Measurements from ENCODE around the gene PCBP3.
A peak's percentile ranks its signal among the peaks of the same experiment; 100 is the strongest.
"Not testable (repeated sequence)": the region's sequence is repeated elsewhere in the genome, so short reads cannot be mapped to it uniquely, and the experiment has no call there.

The PCBP3 gene

DNA sequence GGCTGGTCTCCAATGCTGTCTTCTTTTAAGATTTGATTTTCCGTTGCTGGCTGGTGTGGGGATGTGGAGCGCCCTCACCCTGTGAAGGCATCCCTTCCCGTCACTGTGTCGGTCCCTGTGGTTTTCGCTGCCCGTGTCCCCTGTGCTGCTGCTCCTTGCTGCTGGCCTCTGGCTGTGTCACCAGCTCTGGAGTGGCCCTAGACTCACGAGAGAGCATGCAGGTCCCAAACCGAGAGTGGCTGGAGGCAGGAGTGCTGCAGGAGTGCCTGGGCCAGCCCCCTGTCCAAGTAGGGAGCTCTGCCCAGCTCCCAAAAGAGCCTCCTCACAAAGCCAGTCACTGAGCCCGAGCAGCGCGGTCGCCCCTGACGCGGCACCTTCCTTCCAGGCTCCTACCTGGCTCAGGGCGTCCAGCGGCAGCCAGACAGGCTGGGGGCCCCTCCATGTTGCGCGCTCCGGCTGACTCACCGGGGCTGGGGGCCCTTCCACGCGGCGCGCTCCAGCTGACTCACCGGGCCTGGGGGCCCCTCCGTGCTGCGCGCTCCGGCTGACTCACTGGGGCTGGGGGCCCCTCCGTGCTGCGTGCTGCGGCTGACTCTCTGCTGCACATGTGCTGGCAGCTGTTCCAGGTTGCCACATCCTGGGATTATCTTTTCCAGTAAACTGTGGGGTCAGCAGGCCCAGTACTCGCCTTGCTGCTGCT lies 231.3 kb downstream of the PCBP3 start:
- peak; percentile 53 for DNase-seq
- Mint-ChIP-seq H3K36me3 (ENCODE audit: low read depth) (no peaks in the 10 kb centered on the region), H3K4me1 (ENCODE audit: low read depth) (peaks cover 22% of the 10 kb centered on the region), H3K9me3 (no peaks in the 10 kb centered on the region), H3K4me3 (peak overlapping the region; percentile 56), H3K27me3 (peaks cover 12% of the 10 kb centered on the region), H3K27ac (peak overlapping the region; percentile 40)

GRCh38 chr21:45875416-45875760 lies 231.9 kb downstream of the PCBP3 start:
- no peaks in the 10 kb centered on the region for H3K36me3 Mint-ChIP-seq (ENCODE audit: low read depth)
- H3K4me3 Mint-ChIP-seq = no peak overlapping the region
- H3K27me3 Mint-ChIP-seq = peaks cover 12% of the 10 kb centered on the region
- H3K27ac Mint-ChIP-seq = no peak overlapping the region
- peaks cover 27% of the 10 kb centered on the region for H3K4me1 Mint-ChIP-seq (ENCODE audit: low read depth)
- H3K9me3 Mint-ChIP-seq = no peaks in the 10 kb centered on the region
- DNase-seq = no peak

- Mint-ChIP-seq H3K36me3 (ENCODE audit: low read depth) (no peaks in the 10 kb centered on the region), H3K27me3 (peaks cover 12% of the 10 kb centered on the region), H3K9me3 (no peaks in the 10 kb centered on the region), H3K4me1 (ENCODE audit: low read depth) (peaks cover 32% of the 10 kb centered on the region), H3K27ac (no peak overlapping the region), H3K4me3 (no peak overlapping the region)
- DNase-seq = no peak
These were observed 232.4 kb downstream of the PCBP3 start for GRCh38 chr21:45875881-45876280.

DNA sequence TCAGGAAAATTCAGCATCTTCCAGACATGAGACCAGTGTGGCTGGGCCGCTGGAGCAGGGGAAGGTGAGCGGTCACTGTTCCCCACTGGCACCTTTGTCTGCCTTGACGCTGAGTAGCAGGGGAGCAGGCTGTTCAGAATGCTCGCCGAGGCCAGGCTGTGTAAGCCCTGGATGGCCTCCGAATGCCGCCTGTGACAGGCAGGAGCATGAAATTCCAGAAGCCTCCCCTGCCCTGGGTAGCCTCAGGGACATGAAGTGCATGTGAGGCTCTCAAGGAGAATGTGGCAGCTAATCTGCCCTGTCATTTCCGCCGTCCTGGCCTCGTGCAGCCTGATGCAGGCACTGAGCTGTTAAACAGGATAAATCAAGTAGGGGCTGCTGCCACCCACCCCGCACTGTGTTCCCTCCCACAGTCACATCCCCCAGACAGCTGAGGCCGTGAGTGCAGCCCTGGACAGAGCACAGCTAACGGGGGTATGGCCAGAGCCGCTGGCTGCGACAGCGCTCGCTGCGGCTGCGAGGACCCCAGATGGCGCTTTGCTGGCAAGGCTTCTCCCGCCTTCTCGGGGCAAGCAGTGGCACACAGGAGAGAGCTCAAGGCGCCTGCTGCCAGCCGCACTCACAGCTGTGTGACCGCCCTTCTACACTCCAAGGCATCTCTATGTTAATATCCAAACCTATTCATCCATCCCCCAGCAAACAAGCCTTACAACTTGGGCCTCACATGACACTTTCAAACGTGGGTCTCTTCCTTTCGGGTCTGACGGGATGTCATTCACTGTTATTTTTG lies 233.1 kb downstream of the PCBP3 start:
- DNase-seq = no peak
- Mint-ChIP-seq H3K4me3 (no peak overlapping the region), H3K4me1 (ENCODE audit: low read depth) (peaks cover 37% of the 10 kb centered on the region), H3K27ac (no peak overlapping the region), H3K27me3 (peaks cover 12% of the 10 kb centered on the region), H3K9me3 (no peaks in the 10 kb centered on the region), H3K36me3 (ENCODE audit: low read depth) (no peaks in the 10 kb centered on the region)

- DNase-seq = no peak
- H3K4me1 Mint-ChIP-seq (ENCODE audit: low read depth) = peaks cover 41% of the 10 kb centered on the region
- H3K4me3 Mint-ChIP-seq = no peak overlapping the region
- H3K9me3 Mint-ChIP-seq = no peaks in the 10 kb centered on the region
- peaks cover 12% of the 10 kb centered on the region for H3K27me3 Mint-ChIP-seq
- no peaks in the 10 kb centered on the region for H3K36me3 Mint-ChIP-seq (ENCODE audit: low read depth)
- no peak overlapping the region for H3K27ac Mint-ChIP-seq
These were observed 233.6 kb downstream of the PCBP3 start for GRCh38 chr21:45877171-45877438.

- H3K4me3 Mint-ChIP-seq = no peak overlapping the region
- H3K27ac Mint-ChIP-seq = no peak overlapping the region
These were observed 234.4 kb downstream of the PCBP3 start for GRCh38 chr21:45877821-45878469.

GRCh38 chr21:45880097-45881068 lies 236.9 kb downstream of the PCBP3 start:
- Mint-ChIP-seq H3K27me3 (peaks cover 5% of the 10 kb centered on the region), H3K36me3 (ENCODE audit: low read depth) (no peaks in the 10 kb centered on the region), H3K27ac (peak overlapping the region; percentile 69), H3K9me3 (no peaks in the 10 kb centered on the region), H3K4me1 (ENCODE audit: low read depth) (peaks cover 60% of the 10 kb centered on the region), H3K4me3 (no peak overlapping the region)
- DNase-seq = peak; percentile 76

More at GRCh38 chr21:45877821-45878469, 234.4 kb downstream of the PCBP3 start:
- no peak for DNase-seq
- H3K36me3 Mint-ChIP-seq (ENCODE audit: low read depth) = no peaks in the 10 kb centered on the region
- no peaks in the 10 kb centered on the region for H3K9me3 Mint-ChIP-seq
- peaks cover 5% of the 10 kb centered on the region for H3K27me3 Mint-ChIP-seq
- H3K4me1 Mint-ChIP-seq (ENCODE audit: low read depth) = peaks cover 47% of the 10 kb centered on the region

GRCh38 chr21:45882645-45883044 lies 239.1 kb downstream of the PCBP3 start:
- Mint-ChIP-seq H3K4me3 (no peak overlapping the region), H3K4me1 (ENCODE audit: low read depth) (peaks cover 78% of the 10 kb centered on the region), H3K27me3 (peaks cover 5% of the 10 kb centered on the region), H3K36me3 (ENCODE audit: low read depth) (no peaks in the 10 kb centered on the region), H3K27ac (no peak overlapping the region), H3K9me3 (no peaks in the 10 kb centered on the region)
- DNase-seq = no peak

GRCh38 chr21:45883090-45883489 lies 239.6 kb downstream of the PCBP3 start:
- Mint-ChIP-seq H3K36me3 (ENCODE audit: low read depth) (no peaks in the 10 kb centered on the region), H3K9me3 (no peaks in the 10 kb centered on the region), H3K4me1 (ENCODE audit: low read depth) (peaks cover 83% of the 10 kb centered on the region), H3K27ac (no peak overlapping the region), H3K4me3 (no peak overlapping the region), H3K27me3 (peaks cover 5% of the 10 kb centered on the region)
- DNase-seq = no peak

- H3K27ac Mint-ChIP-seq = peak overlapping the region; percentile 84
- H3K9me3 Mint-ChIP-seq = no peaks in the 10 kb centered on the region
- peaks cover 87% of the 10 kb centered on the region for H3K4me1 Mint-ChIP-seq (ENCODE audit: low read depth)
- no peaks in the 10 kb centered on the region for H3K27me3 Mint-ChIP-seq
- no peak for DNase-seq
- no peak overlapping the region for H3K4me3 Mint-ChIP-seq
- H3K36me3 Mint-ChIP-seq (ENCODE audit: low read depth) = no peaks in the 10 kb centered on the region
These were observed 242.0 kb downstream of the PCBP3 start for GRCh38 chr21:45885597-45885929.

GRCh38 chr21:45885930-45886601 lies 242.5 kb downstream of the PCBP3 start:
- peak; percentile 65 for DNase-seq
- H3K27ac Mint-ChIP-seq = peak overlapping the region; percentile 84
- H3K27me3 Mint-ChIP-seq; H3K36me3 Mint-ChIP-seq (ENCODE audit: low read depth); H3K9me3 Mint-ChIP-seq: not testable (repeated sequence)
- H3K4me3 Mint-ChIP-seq = peak overlapping the region; percentile 28
- H3K4me1 Mint-ChIP-seq (ENCODE audit: low read depth) = peaks cover 87% of the 10 kb centered on the region

GRCh38 chr21:45886610-45887026 lies 243.1 kb downstream of the PCBP3 start:
- no peaks in the 10 kb centered on the region for H3K27me3 Mint-ChIP-seq
- H3K9me3 Mint-ChIP-seq = no peaks in the 10 kb centered on the region
- peaks cover 88% of the 10 kb centered on the region for H3K4me1 Mint-ChIP-seq (ENCODE audit: low read depth)
- H3K36me3 Mint-ChIP-seq (ENCODE audit: low read depth) = no peaks in the 10 kb centered on the region
- H3K27ac Mint-ChIP-seq = peak overlapping the region; percentile 84
- peak; percentile 56 for DNase-seq
- peak overlapping the region; percentile 11 for H3K4me3 Mint-ChIP-seq

DNA sequence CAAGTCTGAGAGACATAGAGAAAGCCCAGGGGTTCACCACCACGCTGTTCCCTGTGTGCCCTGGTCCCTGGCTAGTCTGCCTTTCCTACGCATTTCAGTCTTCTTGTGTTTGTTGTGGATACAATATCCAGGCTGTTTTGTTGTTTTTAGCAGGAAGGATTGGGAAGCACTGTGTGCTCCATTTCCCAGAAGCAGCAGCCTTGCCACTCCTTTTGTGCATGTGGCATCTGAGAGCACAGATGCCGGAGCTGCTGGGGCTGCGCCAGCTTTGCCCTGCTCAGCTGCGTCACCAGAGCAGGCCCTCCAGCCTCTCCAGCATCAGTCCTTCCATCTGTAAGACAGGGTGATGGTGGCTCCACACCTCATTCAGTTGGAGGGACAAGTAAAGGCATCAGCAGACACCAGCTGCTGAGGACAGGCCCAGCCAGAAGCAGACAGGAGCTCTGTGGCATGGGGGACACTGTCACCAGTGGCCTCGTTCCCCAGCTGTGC lies 243.6 kb downstream of the PCBP3 start:
- Mint-ChIP-seq H3K4me3 (peak overlapping the region; percentile 11), H3K4me1 (ENCODE audit: low read depth) (peaks cover 91% of the 10 kb centered on the region), H3K27ac (peak overlapping the region; percentile 84), H3K36me3 (ENCODE audit: low read depth) (no peaks in the 10 kb centered on the region), H3K9me3 (no peaks in the 10 kb centered on the region), H3K27me3 (no peaks in the 10 kb centered on the region)
- DNase-seq = no peak

DNA sequence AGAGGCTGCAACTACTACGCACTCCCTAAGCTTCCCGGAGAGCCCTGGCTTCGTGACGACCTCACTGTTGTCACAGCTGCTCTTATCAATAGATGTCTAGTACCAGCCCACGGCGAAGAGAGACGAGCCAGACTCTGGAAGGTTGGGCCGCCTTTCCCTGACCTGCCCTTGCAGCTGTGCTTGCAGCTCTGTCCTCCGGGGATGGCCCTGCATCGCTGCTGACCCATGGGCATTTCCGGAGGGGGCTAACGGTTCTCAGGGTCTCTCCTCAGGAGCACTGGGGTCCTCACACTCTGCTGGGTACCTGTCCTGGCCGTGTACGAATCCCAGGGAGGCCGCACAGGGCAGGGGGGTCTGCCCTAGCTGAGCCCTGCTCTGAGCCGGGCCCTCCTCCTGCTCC lies 244.3 kb downstream of the PCBP3 start:
- Mint-ChIP-seq H3K27ac (no peak overlapping the region), H3K36me3 (ENCODE audit: low read depth) (no peaks in the 10 kb centered on the region), H3K4me3 (no peak overlapping the region), H3K9me3 (no peaks in the 10 kb centered on the region), H3K4me1 (ENCODE audit: low read depth) (peaks cover 92% of the 10 kb centered on the region), H3K27me3 (no peaks in the 10 kb centered on the region)
- no peak for DNase-seq

All from activated T-cell treated with anti-CD3 and anti-CD28 coated beads, Interleukin-2, amount 50 U/mL, for 24 hours (primary cell).